ENCODE data around the gene AHRR. TPM values are rescaled to one million over a fixed set of nuclear protein-coding genes. Genes with fewer than 3 reads are reported as not detected.
"Not testable (repeated sequence)": the region's sequence is repeated elsewhere in the genome, so short reads cannot be mapped to it uniquely, and the experiment has no call there.

AHRR gene
- total RNA-seq, 2 donors from 2014 or later: 38.3 to 43.8 TPM

DNA sequence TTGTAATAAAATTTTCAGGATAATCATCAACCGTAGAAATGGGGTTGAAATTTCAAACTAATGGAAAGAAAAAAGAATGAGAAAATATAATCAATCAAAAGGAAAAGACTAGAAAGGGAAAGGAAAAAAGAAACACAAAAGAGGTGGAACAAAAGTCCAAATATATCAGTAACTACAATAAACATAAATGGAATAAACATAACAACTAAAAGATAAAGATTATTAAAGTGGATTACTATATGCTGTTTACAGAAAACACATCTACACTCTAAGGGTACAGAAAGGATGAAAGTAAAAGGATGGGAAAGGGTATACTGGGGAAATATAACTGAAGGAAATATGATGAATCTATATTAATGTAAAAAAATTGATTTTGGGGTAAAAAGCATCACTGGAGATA, 43.0 kb downstream of the AHRR start:
- no peak for DNase-seq (ENCODE audit: low spot score in 2 of 2)
- no peak for ATAC-seq
- Mint-ChIP-seq H3K36me3 (peaks cover 21 to 86% of the 10 kb centered on the region in 2 donors), H3K9me3 (peaks cover 4 to 10% of the 10 kb centered on the region in 2 donors), H3K27ac (no peak overlapping the region)

DNA sequence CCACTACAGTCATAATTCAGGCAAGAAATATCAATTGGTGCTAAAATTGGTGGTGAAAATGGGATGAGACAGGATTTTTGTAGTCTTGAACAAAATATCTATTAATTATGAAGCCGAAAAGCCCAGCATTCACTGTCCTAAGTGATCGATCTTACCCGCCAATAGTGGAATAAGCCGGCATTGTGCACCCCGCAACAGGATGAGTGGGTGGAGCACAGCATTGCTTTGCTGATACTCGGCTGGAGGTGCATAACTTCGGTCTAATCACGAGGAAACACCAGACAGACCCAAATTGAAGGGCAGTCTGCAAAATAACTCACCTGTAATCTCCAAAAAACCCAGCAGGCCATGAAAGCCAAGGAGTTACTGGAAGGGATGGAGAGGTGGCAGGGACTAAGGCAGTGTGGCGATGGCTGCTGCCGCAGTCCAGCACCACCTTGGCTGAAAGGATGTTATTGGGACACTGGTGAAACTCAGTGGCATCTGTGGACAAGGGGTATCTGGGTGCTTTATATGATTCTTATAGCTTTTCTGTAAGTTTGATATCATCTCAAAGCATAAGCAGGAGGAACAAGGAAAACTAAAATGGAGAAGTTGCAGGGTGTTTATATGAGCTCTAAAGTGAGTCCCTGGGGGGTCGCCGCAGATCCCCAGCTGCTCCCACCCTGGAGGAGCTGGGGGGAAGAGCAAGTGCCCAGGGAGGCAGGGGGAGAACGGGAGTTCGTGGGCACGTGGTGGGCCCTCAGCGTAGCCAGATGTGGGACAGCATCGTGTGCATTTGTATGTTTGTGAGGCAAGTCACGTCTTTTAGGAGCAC, 45.2 kb downstream of the AHRR start:
- ATAC-seq (no peak), DNase-seq (ENCODE audit: low spot score in 2 of 2) (peak in 1 of 2 donors; percentile 2)
- Mint-ChIP-seq H3K9me3 (peaks cover 4 to 10% of the 10 kb centered on the region in 2 donors), H3K27ac (no peak overlapping the region), H3K36me3 (peaks cover 30 to 73% of the 10 kb centered on the region in 2 donors)

DNA sequence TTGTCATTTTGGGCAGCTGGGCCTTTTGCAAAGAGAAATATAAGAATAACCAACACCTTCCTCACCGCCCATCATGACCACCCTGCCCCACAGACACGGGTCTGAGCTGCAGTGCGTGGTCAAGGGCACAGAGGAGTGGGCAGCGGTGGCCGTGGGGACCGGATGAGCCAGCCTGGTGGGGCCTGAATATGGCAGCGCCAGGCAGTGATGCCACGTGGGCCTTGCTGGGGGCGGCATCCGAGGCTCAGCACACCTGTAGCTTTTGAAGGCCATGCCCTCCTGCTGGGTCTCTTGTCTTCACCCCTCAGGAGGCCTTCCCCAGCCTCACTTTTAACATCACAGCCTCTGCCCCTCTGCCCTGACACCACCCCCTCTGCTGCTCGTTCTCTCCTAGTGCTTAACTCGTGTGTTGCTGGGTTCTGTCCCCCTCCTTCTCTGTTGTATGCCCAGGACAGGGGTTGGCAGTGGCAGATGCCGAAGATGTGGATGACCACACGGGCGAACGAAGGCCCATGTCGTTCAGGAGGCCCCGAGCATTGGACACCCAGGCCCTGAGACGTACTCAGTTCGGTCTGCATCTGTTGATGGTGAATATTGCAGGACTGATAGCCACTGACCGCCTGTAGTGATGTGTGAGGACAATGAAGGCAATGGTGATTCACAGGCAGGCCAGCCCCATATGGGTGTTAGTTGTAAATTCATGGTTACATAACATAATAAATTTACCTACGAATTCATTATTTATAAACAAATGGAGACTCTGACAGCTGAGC, 46.0 kb downstream of the AHRR start:
- peaks cover 4 to 10% of the 10 kb centered on the region in 2 donors for H3K9me3 Mint-ChIP-seq
- no peak for ATAC-seq
- H3K27ac Mint-ChIP-seq: peak overlapping the region in 1 of 2 donors; percentile 72
- DNase-seq (ENCODE audit: low spot score in 2 of 2): peak in 1 of 2 donors; percentile 1
- peaks cover 33 to 68% of the 10 kb centered on the region in 2 donors for H3K36me3 Mint-ChIP-seq

DNA sequence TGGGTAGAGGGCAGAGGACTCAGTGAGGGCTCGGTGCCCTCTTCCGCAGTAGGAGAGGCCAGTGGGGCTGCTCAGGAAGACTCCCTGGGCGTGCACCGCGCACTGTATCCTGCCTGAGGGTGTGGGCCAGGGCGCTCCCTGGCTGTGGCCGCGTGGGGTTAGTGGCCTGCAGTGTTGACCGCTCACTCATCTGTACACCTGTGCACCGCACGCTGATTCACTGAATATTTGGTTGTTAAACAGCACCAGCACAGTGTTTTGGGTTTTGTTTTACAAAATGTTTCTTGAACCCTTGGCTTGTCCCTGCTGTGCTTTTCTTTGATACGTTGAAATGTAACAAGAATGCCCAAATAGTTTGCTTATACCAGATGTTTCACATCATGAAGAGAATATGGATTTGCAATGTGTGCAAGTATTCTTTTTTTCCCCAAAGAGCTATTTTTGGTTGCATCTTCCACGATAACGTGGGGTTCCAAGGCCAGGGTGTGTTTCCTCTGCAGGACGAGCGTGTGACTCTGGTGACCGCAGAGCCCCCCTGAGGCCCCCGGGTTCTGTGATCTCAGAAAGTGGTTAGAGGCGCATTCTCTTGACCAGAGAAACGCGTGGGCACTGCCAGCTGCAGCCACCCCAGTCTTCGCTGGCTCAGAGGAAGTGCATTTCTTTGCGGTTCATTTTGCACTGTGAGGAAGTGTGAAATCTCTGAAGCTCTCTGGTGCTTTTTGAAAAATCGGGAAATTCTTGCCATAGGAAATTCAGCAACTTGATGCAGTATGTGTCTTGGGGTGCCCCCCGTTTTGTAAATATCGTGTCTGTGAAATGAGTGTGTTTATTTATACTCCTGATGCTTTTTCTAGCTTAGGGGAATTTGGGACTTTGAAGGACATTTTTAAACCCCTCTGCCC, 46.9 kb downstream of the AHRR start:
- Mint-ChIP-seq H3K9me3 (peaks cover 4 to 10% of the 10 kb centered on the region in 2 donors), H3K36me3 (peaks cover 37 to 60% of the 10 kb centered on the region in 2 donors), H3K27ac (peak overlapping the region; percentile 78 to 95)
- ATAC-seq: no peak
- DNase-seq (ENCODE audit: low spot score in 2 of 2): peak; percentile 1 to 53

DNA sequence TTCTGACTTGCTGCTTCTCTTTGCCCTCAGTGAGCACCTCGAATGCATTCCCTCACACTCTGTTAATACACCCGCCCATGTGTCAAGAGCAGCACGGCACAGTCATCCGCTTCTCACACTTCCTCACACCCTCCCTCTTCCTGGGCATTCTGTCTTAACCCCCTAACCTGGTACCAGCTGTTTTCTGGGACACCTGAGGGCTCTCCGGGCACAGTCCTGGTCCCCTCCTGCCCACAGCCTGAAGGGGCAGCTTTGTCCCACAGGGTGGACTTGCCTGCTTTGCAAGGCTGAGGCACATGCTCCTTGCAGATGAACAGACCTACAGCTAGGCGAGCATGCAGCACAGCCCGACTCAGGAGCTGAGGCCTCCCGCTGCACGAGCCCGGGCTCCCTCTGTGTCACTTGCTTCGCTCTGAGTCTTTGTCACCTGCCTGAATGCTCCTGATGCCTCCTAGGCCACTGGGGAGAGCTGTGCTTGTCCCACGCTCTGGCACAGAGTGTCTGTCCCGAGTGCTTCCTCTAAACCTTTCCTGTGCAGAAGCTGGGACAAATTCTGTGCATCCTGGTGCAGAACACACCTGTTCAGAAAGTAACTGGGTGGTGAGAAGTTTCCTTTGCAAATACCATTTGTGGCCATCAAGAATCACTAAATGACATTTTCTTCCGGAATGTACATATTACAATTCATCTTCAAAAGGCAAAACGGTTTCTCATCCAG, 47.8 kb downstream of the AHRR start:
- peak in 1 of 2 donors; percentile 20 for ATAC-seq
- H3K9me3 Mint-ChIP-seq: peaks cover 2 to 4% of the 10 kb centered on the region in 2 donors
- peaks cover 30 to 52% of the 10 kb centered on the region in 2 donors for H3K36me3 Mint-ChIP-seq
- peak overlapping the region; percentile 78 to 95 for H3K27ac Mint-ChIP-seq
- peak; percentile 4 to 58 for DNase-seq (ENCODE audit: low spot score in 2 of 2)

GRCh38 chr5:369869-370236, 48.3 kb downstream of the AHRR start:
- peak in 1 of 2 donors; percentile 1 for DNase-seq (ENCODE audit: low spot score in 2 of 2)
- ATAC-seq: not testable (repeated sequence)
- H3K36me3 Mint-ChIP-seq: peaks cover 30 to 46% of the 10 kb centered on the region in 2 donors

DNA sequence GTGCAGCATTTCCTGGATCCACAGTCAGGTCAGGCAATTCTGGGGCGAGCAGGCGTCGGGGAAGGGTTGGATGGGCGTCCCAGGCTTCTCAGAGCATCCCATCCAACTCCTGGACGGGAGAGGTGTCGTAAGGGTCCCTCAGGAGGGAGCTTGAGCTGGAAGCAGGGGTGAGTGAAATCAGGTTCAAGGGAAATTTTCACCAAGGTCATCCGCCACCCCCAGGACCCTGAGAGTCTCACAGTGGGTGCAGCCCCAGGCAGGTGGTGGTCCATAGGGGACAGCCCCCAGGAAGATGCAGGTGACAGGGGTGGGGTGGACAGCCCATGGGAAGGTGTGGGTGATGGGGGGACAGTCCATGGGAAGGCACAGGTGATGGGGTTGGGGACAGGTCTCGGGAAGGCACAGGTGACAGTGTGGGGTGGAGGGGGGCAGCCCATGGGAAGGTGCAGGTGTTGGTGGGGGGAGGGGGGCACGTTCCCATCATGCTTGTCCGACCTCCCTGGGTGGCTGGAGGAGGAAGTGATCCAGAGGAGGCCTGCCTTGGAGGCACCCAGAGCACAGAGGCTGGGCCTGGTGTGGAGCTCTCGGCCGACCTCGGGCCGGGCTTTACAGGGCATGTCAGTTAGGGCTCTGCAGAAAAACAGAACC, 48.9 kb downstream of the AHRR start:
- H3K27ac Mint-ChIP-seq: peak overlapping the region; percentile 36 to 95
- H3K36me3 Mint-ChIP-seq: peaks cover 30 to 40% of the 10 kb centered on the region in 2 donors
- ATAC-seq: no peak
- H3K9me3 Mint-ChIP-seq: peaks cover 0 to 4% of the 10 kb centered on the region in 2 donors
- DNase-seq (ENCODE audit: low spot score in 2 of 2): peak; percentile 1 to 54

More at GRCh38 chr5:369869-370236, 48.3 kb downstream of the AHRR start:
- H3K27ac Mint-ChIP-seq: peak overlapping the region; percentile 78 to 95
- H3K9me3 Mint-ChIP-seq: not testable (repeated sequence)

GRCh38 chr5:370959-371810, 49.7 kb downstream of the AHRR start:
- H3K9me3 Mint-ChIP-seq: peaks cover 0 to 4% of the 10 kb centered on the region in 2 donors
- peaks cover 30 to 39% of the 10 kb centered on the region in 2 donors for H3K36me3 Mint-ChIP-seq
- no peak for ATAC-seq
- peak; percentile 3 to 56 for DNase-seq (ENCODE audit: low spot score in 2 of 2)
- peak overlapping the region; percentile 95 to 96 for H3K27ac Mint-ChIP-seq

GRCh38 chr5:371811-372555, 50.5 kb downstream of the AHRR start:
- peak overlapping the region; percentile 95 to 96 for H3K27ac Mint-ChIP-seq
- DNase-seq (ENCODE audit: low spot score in 2 of 2) (peak; percentile 14 to 58), ATAC-seq (peak in 1 of 2 donors; percentile 13)
- H3K9me3 Mint-ChIP-seq: peaks cover 0 to 4% of the 10 kb centered on the region in 2 donors
- peaks cover 35 to 38% of the 10 kb centered on the region in 2 donors for H3K36me3 Mint-ChIP-seq

DNA sequence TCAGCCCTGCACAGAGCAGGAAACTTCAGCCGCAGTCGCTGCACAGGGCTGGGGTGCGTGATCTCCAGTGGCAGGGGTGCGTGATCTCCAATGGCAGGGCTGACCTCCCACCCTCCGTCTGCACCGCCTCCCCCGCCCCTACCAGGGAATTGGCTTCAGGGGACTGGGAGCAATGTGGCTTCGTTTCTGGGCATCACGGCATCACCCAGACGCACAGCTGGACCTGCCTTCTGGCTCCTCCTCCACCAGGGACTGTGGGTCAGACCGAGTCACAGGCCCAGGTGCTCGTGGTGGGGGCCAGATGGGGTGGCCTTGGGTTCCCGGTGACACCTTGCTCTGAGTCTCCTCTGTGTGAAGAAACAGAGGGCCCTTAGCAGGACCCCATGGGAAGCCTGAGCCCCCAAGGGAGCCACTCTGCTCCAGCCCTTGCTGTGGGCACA, 51.1 kb downstream of the AHRR start:
- peak overlapping the region; percentile 95 to 96 for H3K27ac Mint-ChIP-seq
- peak in 1 of 2 donors; percentile 52 for ATAC-seq
- peaks cover 33 to 35% of the 10 kb centered on the region in 2 donors for H3K36me3 Mint-ChIP-seq
- peak in 1 of 2 donors; percentile 65 for DNase-seq (ENCODE audit: low spot score in 2 of 2)
- peaks cover 0 to 4% of the 10 kb centered on the region in 2 donors for H3K9me3 Mint-ChIP-seq

DNA sequence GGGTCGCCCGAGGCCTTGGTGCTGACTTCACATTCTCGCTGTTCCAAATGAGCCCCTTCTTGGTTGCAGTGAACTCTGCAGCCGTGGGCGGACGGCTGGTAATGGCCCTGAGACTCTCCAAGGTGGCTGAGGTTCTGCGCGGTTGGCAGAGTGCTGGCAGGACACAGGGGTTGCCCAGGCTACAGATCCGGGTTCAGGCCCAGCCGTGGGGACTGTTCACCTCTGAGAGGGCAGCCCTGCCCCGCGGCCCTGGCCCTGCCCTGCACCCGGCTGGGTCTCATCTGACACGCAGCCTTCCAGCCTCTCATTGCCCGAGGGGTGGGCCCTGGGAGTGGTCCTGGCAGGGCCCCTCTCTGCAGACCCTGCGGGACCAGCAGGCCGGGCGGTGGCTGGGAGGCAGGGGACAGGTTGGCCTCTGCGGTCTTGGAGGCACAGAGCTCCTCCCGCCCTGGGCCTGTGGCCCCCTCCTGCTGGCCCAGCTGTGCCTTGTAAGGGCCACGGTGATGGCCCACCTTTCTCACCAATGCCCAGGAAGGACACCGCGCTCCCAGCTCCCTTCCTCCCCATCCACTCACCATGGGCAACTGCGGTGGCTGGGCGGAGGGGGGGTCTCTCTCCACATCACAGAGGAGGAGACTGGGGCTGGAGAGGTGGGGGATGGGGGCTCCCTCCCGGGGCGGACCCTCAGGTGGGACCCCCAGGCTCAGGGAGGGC, 51.6 kb downstream of the AHRR start:
- peaks cover 29 to 39% of the 10 kb centered on the region in 2 donors for H3K36me3 Mint-ChIP-seq
- peak in 1 of 2 donors; percentile 64 for DNase-seq (ENCODE audit: low spot score in 2 of 2)
- peaks cover 0 to 4% of the 10 kb centered on the region in 2 donors for H3K9me3 Mint-ChIP-seq
- peak; percentile 5 to 23 for ATAC-seq
- H3K27ac Mint-ChIP-seq: peak overlapping the region; percentile 95 to 96

- H3K36me3 Mint-ChIP-seq: peaks cover 21 to 34% of the 10 kb centered on the region in 2 donors
- peak; percentile 87 for DNase-seq (ENCODE audit: low spot score in 2 of 2)
- peak; percentile 58 to 59 for ATAC-seq
- H3K27ac Mint-ChIP-seq: peak overlapping the region; percentile 95 to 97
- H3K9me3 Mint-ChIP-seq: peaks cover 0 to 3% of the 10 kb centered on the region in 2 donors
These were observed 52.4 kb downstream of the AHRR start for GRCh38 chr5:373710-374602.
